ENCODE measurements around the gene EPS8L3.
"Not testable (repeated sequence)": the region's sequence is repeated elsewhere in the genome, so short reads cannot be mapped to it uniquely, and the experiment has no call there.

EPS8L3 gene

DNA sequence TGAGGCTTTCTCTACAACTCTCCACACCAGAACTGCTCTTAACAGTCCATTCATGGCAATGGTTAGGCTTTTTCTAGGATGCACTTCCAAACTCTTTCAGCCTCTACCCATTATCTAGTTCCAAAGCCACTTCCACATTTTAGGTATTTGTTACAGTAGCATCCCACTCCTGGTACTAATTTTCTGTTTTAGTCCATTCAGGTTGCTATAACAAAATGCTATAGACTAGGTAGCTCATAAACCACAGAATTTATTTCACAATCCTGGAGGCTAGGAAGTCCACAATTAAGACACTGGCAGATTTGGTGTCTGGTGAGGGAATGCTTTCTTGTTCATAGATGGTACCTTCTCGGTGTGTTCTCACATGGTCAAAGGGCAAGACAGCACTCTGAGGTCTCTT, 17.3 kb upstream of the EPS8L3 start:
- no peak for DNase-seq (ENCODE audit: low spot score)

DNA sequence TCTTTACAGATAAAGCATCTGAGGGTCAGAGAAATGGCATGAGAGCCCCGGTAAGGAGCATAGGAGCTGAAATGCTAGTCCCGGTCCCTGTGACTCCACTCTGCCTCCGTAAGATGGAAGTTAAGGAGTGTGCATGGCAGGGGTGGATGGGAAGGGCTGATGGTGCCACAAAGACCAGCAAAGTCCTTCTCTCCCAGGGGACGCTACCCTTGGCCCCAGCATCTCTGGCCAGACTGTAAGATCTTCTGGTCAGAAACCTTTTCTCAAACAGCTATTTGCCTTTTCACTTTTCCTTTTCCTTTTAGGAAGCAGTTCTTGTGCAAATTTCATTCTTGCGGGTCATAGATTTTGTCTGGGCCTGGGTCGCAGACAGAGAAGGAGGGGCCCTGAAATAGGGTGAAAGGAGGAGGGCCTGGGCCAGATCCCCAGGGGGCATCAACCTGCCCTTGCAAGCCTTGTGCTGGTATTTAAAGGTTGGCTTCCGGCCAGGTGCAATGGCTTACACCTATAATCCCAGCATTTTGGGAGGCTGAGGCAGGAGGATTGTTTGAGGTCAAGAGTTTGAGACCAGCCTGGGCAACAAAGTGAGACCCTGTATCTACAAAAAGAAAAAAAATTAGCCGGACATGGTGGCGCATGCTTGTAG, 14.4 kb upstream of the EPS8L3 start:
- DNase-seq (ENCODE audit: low spot score), result no peak

DNA sequence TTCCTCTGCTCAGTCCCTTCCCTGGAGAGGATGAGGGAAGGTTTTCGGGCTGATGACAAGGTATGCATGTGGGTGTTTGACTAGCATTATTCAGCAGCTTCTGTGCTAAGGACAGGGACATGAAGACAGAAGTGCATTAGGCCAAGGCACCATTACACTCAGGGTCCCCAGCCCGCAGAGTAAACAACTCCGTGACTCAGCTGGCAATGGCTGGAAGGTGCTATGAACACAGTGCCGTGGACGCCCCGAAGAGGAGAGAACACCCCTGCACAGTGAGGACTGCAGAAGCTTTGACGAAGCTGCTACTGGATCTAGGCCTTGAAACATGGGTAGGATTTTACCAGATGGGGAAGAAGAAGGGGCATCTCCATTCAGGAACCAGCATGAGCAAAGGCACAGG, 13.7 kb upstream of the EPS8L3 start:
- DNase-seq (ENCODE audit: low spot score), result no peak

DNA sequence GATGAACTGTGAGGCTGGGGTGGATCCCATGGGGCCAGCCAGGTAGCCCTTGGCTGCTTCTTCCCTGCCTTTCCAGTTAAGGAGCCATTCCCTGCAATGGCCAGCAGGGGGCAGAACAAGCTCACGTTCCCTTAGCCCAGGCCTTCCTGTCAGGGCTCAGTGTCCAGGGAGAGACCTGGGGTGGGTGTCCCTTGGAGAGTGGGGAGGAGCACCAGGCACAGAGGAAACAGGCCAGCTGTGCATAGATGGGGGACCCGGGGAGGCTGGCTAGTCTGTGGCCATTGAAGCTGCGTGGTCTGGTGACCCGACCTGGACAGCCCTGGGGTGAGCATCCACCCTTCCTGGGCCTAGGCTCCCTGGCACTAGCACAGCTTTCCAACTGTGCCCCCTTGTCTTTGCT, 13.2 kb upstream of the EPS8L3 start:
- peak; percentile 90 for DNase-seq (ENCODE audit: low spot score)

DNA sequence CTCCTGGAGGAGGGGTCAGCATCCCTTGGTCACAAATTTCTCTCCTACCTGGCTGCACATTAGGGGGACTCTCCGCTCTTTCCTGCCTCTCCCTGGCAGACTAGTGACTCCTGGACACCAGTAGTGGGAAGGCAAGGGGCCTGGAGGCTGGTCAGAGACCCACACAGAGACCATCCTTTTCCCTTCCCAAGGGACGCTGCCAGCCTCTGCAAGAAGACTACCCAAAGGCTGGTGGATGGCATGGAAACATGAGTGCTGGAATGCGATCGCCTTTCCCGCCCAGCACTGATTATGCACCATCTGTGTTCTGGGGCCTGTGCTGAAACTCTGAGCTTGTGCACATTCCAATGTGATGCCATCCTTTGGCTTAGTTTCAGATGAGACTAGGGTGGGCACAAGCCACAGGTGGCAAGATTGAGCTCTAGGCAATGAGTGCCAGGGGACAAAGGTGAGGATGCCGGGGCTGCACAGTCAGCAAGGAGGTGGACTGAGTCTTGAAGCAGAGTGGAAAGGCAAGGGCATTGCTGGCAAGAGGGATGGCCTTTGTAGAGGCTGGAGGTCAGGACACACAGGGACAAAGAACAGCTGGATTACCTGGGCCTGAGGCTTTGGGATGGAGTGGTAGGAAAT, 12.6 kb upstream of the EPS8L3 start:
- no peak for DNase-seq (ENCODE audit: low spot score)

DNA sequence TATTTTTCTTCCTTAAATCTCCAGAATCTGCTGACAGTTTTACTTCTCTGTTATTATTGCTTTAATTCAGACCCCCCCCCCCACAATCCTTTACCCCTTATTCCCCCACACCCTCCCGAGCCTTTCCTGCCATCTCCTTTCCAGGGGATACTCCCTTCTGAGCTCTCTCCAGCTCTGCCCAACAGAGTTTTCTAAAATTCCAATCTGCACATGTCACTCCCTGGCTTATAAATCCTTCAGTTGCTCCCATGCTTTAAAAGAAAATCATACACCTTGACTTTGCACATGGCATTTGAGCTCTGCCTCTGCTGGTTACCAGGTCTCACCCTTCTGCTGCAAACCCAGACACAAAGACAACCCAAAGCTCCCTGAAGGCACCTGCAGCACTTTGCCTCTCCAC, 11.7 kb upstream of the EPS8L3 start:
- DNase-seq (ENCODE audit: low spot score), result no peak

DNA sequence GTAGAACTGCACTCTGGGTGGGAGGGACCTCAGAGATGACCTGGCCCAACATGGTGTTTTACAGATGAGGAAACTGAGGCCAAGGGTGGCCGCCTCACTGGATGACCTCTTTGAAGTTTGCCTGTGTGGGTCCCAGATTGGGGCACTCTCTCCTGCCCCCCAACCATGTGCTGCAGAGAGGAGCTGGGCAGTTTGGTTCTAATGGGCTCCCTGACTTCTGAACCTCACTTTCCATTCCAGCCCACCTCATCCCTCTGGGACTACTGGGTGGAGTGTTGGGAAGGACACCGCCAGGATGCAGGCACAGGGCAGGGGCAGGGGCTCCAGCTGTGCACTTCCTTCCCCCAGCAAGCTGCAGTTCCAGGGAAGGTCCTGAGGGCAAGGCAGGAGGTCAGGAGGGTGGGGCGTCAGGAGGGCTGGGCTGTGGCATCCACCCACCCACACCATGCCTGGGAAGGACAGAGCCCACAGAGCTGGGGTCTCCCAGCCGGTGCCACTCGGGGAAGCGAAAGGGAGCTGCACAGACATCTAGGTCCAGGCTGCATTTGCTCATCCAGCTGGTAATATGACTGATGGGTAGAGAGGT, 10.3 kb upstream of the EPS8L3 start:
- DNase-seq (ENCODE audit: low spot score), result no peak

DNA sequence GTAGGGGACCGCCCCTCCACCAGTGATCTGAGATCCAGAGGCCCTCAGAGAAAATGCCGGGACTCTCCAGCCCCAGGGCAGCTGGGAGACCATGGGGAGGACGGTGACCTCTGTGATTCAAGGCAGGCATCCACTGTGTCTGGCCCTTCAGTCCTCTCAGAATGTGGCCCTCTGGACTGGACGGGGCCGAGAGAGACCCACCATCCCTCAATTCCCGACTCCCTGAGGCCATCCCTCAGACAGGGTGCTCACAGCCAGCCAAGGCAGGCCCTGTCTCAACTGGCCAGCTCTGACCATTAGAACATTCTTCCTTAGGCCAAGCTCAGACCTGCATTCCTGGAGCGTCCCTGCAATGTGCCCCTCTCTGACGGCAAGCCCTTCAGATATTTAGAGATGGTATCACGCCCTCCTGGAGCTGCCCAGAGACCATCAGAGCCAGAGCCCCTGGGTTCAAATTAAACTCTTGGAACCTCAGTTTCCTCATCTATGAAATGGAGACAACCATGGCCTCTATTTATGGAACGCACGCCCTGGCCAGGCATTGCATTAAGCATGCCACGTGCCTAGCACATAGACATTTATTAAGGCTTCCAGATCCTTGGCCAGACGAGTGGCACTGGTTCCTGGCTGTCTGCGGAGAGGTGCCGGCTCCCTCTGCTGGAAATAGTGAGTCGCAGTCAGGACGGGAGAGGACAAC, 9.6 kb upstream of the EPS8L3 start:
- peak; percentile 88 for DNase-seq (ENCODE audit: low spot score)

DNA sequence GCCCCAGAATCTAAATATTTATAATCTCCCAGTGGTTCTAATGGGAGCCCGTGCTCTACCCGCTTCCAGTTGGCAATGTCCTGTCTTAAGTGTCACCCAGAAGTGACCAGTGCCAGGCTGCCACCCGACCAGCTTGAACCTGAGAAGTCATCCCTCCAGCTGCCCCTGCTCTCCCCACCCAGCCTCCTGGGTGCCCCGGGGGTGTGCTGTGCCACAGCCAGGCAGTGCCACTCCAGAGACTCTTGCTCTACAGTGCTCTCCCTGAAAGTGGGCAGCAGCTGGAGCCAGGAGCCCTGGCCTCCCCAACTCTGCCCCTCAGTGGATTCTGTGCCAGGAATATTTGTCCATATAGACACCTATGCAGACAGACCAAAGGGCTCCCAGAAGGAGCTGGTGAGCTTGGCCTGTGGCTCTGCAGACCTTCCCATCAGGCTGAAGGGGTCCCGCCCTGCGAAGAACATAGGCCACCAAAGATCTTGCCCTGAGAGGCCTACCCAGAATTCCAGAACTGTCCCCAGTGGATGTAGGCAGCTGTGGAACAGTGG, 9.0 kb upstream of the EPS8L3 start:
- DNase-seq (ENCODE audit: low spot score), result no peak

DNA sequence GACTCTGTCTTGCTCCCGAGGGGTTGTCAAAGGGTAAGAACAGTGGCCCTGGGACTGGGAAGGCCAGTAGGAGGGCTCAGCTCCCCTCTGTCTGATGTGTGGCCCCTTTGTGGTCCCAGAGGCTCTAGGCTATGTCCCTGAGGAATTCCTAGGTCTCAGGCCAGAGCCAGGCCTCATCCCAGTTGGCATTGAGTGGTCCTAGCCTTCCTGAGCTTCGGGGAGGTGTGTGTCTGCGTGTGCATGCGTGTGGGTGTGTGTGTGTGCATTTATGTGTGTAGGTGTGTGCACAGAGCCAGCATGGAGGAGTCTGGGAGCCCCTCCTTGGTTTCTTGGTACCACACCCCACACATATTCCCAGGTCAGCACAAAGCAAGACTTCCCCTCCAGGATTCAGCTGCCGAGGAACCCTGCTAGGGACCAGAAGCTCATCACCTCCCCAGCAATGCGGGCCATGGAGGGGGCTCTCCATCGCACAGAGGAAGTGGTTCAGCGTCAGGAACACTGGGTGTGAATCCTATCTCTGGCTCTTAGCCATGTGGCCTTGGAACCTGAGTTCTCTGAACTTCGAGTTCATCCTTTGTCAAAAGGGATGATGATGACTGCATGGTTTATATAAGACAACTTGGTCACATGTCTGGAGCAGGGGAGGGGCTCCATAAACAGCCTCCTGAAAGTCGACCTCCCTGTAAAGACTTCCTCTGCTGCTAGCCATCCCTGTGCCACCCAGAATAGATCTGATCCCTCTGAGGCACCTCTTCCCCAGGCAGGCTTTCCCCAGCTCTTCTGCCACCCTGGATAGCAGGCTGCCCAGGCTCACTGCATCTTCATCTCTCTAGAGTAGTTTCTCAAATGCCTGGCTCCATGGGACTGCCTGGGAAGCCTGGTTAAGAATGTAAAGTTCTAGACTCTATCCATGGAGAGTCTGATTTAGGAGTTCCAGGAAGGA, 8.3 kb upstream of the EPS8L3 start:
- no peak for DNase-seq (ENCODE audit: low spot score)

DNA sequence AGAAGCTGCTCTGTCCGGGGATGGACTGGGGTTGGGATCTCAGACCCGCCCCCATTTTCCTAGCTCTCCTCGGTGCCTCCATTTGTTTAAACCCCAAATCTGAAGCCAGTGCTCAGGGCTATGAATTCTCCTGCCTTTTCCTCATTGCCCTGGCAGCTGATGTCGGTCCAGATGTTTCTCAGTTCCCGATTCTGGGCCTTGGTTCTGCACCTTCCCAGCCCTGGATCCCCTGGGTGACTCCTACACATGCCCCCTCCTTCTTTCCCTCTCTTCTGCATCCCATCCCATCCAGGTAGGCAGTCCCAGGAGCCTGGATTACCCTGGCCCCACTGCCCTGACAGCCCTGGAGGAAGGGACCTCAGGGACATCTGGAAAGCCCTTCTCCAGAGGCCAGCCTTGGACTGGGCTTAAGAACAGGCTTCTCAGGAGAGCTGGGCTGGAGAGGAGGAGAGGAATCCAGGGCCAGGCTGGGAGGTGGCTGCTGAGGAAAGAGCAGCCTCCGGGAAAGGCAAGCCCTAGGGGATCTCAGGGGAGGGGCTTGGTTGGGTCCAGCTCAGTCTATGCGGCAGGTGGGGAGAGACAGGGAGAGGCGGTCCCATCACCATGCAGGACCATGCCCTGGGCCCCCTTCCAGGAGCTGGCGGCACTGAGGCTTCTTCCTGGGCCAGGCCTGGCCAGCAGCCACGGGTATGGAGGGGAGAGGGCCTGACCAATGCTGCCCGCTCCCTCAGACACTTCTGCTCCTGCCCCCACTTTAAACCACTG, 6.8 kb upstream of the EPS8L3 start:
- no peak for DNase-seq (ENCODE audit: low spot score)

DNA sequence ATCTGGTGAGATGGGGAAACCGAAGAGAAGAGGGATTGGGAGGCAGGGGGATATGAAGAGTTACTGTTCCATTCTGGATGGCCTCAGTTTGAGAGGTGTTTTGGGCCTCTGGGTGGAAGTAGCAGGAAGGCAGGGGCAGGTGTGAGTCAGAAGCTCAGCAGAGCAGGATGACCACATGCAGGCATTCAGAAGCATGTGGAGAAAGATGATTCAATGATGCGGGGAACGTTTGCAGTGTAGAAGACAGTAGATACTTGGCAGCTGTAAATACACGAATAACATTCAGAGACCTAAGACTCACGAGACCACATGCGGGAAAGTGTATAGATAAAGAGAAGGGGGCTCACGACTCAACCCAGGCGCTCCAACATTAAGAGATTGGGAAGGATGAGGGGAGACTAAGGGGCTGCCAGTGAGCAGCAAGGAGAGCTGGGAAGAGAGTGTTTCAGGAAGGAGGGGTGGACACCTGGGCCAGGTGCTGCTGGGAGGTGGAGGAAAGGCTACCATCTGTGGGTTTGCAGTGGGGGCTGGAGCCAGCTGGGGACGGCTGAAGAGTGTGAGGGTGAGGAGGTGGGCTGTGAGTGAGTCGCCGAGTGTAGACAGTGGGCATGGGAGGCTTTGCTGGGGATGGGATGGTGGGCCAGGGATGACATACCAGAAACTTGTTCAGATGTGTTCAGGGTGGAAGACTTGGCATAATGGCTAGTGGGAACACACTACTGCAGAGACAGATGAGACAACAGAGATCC, 5.8 kb upstream of the EPS8L3 start:
- peak; percentile 89 for DNase-seq (ENCODE audit: low spot score)

DNA sequence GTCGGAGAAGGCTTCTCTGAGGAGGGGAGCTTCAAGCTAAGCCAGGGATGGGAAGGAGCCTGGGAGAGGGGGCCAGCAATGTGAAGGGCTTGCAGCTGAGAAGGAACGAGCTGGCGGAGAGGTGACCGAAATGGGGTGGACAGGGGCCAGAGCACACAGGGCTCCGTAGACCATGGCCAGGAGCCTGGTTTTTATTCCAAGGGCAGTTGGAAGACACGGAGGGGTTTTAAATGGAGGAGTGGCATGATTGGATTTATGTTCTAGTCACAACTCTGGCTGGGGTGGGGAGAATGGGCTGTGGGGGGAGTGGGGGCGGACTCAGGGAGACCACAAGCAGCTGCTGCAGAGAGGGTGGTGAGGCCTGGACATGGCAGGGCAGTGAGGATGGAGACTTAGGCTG, 5.1 kb upstream of the EPS8L3 start:
- DNase-seq (ENCODE audit: low spot score), result no peak

DNA sequence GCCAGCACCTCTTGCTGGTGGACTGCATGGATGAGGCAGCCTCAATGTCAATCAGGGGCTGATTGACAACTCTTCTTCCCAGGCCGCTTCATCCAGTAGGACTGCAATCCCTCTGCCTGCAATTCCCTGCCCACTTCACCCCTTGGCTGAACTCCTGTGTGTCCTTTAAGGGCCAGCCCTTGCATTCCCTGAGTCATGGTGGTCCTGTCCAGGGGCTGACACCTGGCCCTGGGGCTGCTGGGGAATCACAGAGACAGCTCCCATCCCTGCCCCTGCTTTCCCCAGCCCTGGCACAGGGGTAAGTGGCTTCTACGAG, 4.6 kb upstream of the EPS8L3 start:
- DNase-seq (ENCODE audit: low spot score), result no peak

DNA sequence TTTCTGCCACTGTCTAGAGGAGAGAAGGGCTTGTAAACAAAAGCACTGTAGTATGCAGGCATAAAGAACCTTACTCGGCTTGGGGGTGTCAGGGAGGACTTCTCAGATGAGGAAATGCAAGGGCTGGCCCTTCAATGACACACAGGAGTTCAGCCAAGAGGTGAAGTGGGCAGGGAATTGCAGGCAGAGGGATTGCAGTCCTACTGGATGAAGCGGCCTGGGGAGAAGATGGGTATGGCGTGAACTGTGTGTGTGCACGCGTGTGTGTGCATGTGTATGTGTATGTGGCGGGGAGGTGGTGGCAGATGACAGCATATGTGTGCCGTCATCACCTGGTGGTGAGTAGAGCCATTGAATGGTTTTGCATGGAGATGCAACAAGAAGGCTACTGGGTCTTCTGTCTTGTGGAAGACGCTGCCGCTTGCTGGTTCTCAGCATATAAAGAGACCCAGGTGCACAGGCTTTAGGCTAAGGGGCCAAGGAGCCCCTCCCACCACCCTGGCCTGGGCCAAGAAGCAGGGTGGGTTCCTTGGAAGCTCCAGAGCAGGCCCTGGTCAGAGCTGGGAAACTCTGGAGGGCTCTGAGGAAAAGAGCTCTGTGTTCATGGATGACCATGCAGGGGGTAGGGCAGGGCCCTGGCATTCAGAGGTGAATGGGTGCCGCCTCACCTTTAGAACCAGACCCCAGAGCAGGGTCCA, 4.1 kb upstream of the EPS8L3 start:
- DNase-seq (ENCODE audit: low spot score), result no peak

DNA sequence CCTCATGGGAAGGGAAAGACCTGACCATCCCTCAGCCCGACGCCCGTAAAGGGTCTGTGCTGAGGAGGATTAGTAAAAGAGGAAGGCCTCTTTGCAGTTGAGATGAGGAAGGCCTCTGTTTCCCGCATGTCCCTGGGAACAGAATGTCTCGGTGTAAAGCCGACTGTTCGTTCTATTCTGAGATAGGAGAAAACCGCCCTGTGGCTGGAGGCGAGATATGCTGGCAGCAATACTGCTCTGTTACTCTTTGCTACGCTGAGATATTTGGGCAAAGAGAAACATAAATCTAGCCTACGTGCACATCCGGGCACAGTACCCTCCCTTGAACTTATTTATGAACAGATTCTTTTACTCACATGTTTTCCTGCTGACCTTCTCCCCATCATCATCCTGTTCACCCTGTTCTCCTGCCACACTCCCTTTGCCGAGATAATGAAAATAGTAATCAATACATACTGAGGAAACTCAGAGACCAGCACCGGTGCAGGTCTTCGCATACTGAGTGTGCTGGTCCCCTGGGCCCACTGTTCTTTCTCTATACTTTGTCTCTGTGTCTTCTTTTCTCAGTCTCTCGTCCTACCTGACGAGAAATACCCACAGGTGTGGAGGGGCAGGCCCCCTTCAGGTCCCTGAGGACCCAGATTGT, 3.4 kb upstream of the EPS8L3 start:
- DNase-seq (ENCODE audit: low spot score), result not testable (repeated sequence)

DNA sequence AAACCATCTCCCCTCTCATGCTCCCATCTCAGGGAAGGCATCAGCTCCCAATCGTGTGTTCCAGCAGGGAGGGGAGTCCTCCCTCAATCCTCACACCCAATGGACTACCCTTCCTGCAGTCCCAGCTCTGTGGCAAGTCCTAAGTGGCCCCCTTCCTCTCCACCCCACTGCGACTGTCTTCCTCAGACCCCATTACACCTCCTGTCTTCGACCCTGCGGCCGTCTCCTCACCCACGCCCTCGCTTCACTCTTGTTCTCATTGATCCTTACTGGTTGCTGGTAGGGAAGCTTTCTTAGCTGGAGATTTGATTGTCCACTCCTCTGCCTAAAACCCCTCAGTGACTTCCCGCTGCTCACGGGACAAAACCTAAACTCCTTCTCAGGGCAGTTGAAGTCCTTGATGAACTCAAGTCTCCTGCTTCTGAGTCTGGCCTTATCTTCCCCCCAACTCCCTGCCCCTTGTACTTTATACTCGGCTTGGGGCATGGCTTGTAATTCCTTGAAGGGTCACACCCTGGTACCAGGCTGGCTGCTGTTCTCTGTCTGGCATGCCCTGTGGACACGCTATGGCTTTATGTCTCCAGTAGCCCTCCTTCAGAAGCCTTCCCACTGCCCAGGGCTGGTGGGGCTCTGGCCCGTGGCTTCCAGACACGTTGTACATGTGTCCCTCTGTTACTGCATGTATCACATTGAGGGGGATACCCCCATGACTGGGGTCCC, 2.3 kb upstream of the EPS8L3 start:
- DNase-seq (ENCODE audit: low spot score), result no peak

DNA sequence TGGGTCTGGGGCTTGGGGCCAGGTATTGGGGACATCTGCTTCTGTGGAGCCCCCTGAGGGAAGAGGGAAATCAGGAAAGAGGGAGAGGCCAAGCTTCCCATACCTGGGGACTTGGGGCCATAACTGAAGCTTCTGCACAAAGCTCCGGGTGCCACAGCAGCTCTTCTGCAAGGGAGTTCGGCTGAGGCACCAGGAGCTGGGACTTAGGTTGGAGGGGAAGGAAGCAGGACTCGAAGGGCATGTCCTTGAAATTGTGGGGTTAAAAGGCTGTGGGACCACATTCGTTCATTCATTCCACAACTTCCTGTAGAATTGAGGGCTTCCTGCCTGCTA, 1.7 kb upstream of the EPS8L3 start:
- DNase-seq (ENCODE audit: low spot score), result no peak
